Measurements from ENCODE around the gene REEP3. TPM values are rescaled to one million over a fixed set of nuclear protein-coding genes. Genes with fewer than 3 reads are reported as not detected.
"Not testable (repeated sequence)": the region's sequence is repeated elsewhere in the genome, so short reads cannot be mapped to it uniquely, and the experiment has no call there.

REEP3 gene
- total and polyA plus RNA-seq, 2 donors (not counting 1 experiment from before 2014, with no cell fraction given), result 67.5 to 86.6 TPM

DNA sequence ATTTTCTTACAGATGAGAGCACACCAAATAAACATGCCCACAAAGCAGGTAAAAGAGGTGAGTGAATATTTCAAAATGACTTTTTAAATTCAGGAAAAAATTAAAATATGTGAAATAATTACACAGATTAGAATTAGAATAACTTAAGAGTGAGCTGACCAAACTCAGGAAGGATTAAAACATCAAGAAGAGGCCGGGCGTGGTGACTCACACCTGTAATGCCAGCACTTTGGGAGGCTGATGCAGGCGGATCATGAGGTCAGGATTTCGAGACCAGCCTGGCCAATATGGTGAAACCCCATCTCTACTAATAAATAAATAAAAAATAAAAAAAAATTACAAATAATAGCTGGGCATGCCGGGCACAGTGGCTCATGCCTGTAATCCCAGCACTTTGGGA lies 140.1 kb downstream of the REEP3 start:
- no peaks in the 10 kb centered on the region for H4K20me1 ChIP-seq (ENCODE audit: control insufficient read depth, extremely low read depth, insufficient read depth, low read length)
- H2AFZ ChIP-seq (ENCODE audit: low read length), result no peak overlapping the region
- H3K4me1 ChIP-seq (ENCODE audit: control insufficient read depth, extremely low read depth, insufficient read depth, low read length), result peaks cover 4% of the 10 kb centered on the region
- TF ChIP-seq EZH2 (IDR thresholded peaks at IDR 0.05; ENCODE audit: low read length, missing control alignments), result no peak
- no peak overlapping the region for H3K4me2 ChIP-seq (ENCODE audit: extremely low read depth, insufficient read depth, low read length)
- no peaks in the 10 kb centered on the region for H3K9me3 ChIP-seq (ENCODE audit: control insufficient read depth, insufficient read depth, low read depth, low read length)
- H3K27ac ChIP-seq (ENCODE audit: insufficient read depth, low read length), result no peak overlapping the region
- no peaks in the 10 kb centered on the region for H3K36me3 ChIP-seq (ENCODE audit: control insufficient read depth, insufficient read depth, low read length)
- H3K4me3 ChIP-seq (replicated peaks in 1 of 4; ENCODE audit: control extremely low read depth in 1 of 4, insufficient read depth in 1 of 4, low read depth in 3 of 4, low read length in 4 of 4), result no peak overlapping the region
- H3K9ac ChIP-seq (ENCODE audit: insufficient read depth, low read length), result no peak overlapping the region
- no peaks in the 10 kb centered on the region for H3K79me2 ChIP-seq (ENCODE audit: control insufficient read depth, insufficient read depth, low read length)
- no peak for DNase-seq (ENCODE audit: low read depth in 2 of 2)
- H3K27me3 ChIP-seq (ENCODE audit: control insufficient read depth, insufficient read depth, low read length), result no peaks in the 10 kb centered on the region

DNA sequence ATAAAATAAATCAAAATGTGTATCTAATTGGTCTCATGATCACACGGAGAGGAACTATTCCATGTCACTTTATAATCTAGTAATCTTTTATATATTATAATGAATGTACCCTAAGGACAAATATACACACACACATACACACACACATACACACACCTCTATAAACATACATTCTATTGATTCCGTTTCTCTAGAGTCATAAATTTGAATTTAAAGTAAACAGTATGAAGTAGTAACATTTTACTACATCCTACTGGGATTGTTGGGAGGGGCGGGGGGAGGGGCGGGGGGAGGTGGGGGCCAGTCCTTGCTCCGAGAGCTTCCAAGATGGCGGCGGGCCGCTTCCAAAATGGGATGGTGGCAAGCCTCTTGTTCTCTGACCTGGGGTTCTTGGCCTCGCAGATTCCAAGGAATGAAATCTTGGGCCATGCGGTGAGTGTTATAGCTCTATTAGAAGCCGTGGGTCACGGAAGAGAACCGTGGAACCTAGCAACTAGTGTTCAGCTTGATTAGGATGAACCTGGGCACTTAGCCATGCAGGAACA lies 143.2 kb downstream of the REEP3 start:
- no peak for DNase-seq (ENCODE audit: low read depth in 2 of 2)
- Histone ChIP-seq H4K20me1 (ENCODE audit: control insufficient read depth, extremely low read depth, insufficient read depth, low read length) (no peaks in the 10 kb centered on the region), H3K79me2 (ENCODE audit: control insufficient read depth, insufficient read depth, low read length) (no peaks in the 10 kb centered on the region), H3K9me3 (ENCODE audit: control insufficient read depth, insufficient read depth, low read depth, low read length) (no peaks in the 10 kb centered on the region), H3K36me3 (ENCODE audit: control insufficient read depth, insufficient read depth, low read length) (no peaks in the 10 kb centered on the region), H3K4me2 (ENCODE audit: extremely low read depth, insufficient read depth, low read length) (no peak overlapping the region), H3K27ac (ENCODE audit: insufficient read depth, low read length) (no peak overlapping the region), H3K4me3 (replicated peaks in 1 of 4; ENCODE audit: control extremely low read depth in 1 of 4, insufficient read depth in 1 of 4, low read depth in 3 of 4, low read length in 4 of 4) (no peak overlapping the region), H3K9ac (ENCODE audit: insufficient read depth, low read length) (no peak overlapping the region), H2AFZ (ENCODE audit: low read length) (no peak overlapping the region), H3K27me3 (ENCODE audit: control insufficient read depth, insufficient read depth, low read length) (no peaks in the 10 kb centered on the region), H3K4me1 (ENCODE audit: control insufficient read depth, extremely low read depth, insufficient read depth, low read length) (peaks cover 8% of the 10 kb centered on the region)
- TF ChIP-seq EZH2 (IDR thresholded peaks at IDR 0.05; ENCODE audit: low read length, missing control alignments), result no peak
- TF ChIP-seq, protein P1, sequence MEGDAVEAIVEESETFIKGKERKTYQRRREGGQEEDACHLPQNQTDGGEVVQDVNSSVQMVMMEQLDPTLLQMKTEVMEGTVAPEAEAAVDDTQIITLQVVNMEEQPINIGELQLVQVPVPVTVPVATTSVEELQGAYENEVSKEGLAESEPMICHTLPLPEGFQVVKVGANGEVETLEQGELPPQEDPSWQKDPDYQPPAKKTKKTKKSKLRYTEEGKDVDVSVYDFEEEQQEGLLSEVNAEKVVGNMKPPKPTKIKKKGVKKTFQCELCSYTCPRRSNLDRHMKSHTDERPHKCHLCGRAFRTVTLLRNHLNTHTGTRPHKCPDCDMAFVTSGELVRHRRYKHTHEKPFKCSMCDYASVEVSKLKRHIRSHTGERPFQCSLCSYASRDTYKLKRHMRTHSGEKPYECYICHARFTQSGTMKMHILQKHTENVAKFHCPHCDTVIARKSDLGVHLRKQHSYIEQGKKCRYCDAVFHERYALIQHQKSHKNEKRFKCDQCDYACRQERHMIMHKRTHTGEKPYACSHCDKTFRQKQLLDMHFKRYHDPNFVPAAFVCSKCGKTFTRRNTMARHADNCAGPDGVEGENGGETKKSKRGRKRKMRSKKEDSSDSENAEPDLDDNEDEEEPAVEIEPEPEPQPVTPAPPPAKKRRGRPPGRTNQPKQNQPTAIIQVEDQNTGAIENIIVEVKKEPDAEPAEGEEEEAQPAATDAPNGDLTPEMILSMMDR (conservative IDR thresholded peaks at IDR 0.05 in 1 of 2, IDR thresholded peaks at IDR 0.05 in 1 of 2; ENCODE audit: low read depth in 1 of 2, low read length in 2 of 2), result no peak

DNA sequence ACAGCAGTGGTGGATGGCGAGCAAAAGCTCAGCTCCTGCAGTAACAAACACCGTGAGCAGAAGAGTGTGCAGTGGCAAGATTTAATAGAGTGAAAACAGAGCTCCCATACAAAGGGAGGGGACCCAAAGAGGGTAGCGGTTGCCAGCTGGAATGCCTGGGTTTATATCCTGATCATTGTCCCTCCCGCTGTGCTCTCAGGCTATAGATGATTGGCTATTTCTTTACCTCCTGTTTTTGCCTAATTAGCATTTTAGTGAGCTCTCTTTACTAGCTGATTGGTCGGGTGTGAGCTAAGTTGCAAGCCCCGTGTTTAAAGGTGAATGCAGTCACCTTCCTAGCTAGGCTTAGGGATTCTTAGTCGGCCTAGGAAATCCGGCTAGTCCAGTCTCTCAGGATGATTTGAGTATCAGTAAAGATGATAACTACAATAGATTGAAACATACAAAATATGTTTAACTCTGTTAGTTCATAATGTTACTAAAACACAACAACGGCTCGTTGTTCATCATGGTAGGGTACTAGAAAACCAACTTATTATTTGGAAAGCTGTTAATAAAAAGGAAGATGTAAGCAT lies 143.9 kb downstream of the REEP3 start:
- H2AFZ ChIP-seq (ENCODE audit: low read length); H3K27me3 ChIP-seq (ENCODE audit: control insufficient read depth, insufficient read depth, low read length); H3K27ac ChIP-seq (ENCODE audit: insufficient read depth, low read length); DNase-seq (ENCODE audit: low read depth in 2 of 2); H4K20me1 ChIP-seq (ENCODE audit: control insufficient read depth, extremely low read depth, insufficient read depth, low read length); H3K9ac ChIP-seq (ENCODE audit: insufficient read depth, low read length); H3K4me3 ChIP-seq (replicated peaks in 1 of 4; ENCODE audit: control extremely low read depth in 1 of 4, insufficient read depth in 1 of 4, low read depth in 3 of 4, low read length in 4 of 4); H3K79me2 ChIP-seq (ENCODE audit: control insufficient read depth, insufficient read depth, low read length); H3K4me1 ChIP-seq (ENCODE audit: control insufficient read depth, extremely low read depth, insufficient read depth, low read length); H3K36me3 ChIP-seq (ENCODE audit: control insufficient read depth, insufficient read depth, low read length); H3K9me3 ChIP-seq (ENCODE audit: control insufficient read depth, insufficient read depth, low read depth, low read length); H3K4me2 ChIP-seq (ENCODE audit: extremely low read depth, insufficient read depth, low read length): not testable (repeated sequence)

DNA sequence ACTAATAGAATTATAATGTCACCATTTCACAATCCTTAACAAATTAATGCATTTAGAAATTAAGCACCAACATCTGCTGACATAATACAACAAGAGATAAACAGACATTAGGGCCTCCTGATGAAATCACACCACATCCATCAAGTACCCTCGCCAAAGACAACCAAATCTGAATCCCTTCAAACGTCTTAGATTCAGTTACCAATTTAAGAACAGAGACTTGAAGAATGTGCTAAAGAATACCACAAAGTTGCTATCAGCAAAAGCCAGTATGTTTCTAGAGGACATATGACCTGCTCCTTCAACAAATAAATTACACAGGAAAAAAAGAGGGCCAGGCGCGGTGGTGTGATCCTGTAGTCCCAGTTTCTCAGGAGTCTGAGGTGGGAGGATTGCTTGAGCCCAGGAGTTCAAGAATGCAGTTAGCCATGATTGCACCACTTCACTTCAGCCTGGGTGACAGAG lies 144.5 kb downstream of the REEP3 start:
- Histone ChIP-seq H2AFZ (ENCODE audit: low read length) (no peak overlapping the region), H3K27ac (ENCODE audit: insufficient read depth, low read length) (no peak overlapping the region), H4K20me1 (ENCODE audit: control insufficient read depth, extremely low read depth, insufficient read depth, low read length) (no peaks in the 10 kb centered on the region), H3K9me3 (ENCODE audit: control insufficient read depth, insufficient read depth, low read depth, low read length) (no peaks in the 10 kb centered on the region), H3K27me3 (ENCODE audit: control insufficient read depth, insufficient read depth, low read length) (no peaks in the 10 kb centered on the region), H3K4me1 (ENCODE audit: control insufficient read depth, extremely low read depth, insufficient read depth, low read length) (peaks cover 8% of the 10 kb centered on the region), H3K4me2 (ENCODE audit: extremely low read depth, insufficient read depth, low read length) (no peak overlapping the region), H3K4me3 (replicated peaks in 1 of 4; ENCODE audit: control extremely low read depth in 1 of 4, insufficient read depth in 1 of 4, low read depth in 3 of 4, low read length in 4 of 4) (no peak overlapping the region), H3K79me2 (ENCODE audit: control insufficient read depth, insufficient read depth, low read length) (no peaks in the 10 kb centered on the region), H3K36me3 (ENCODE audit: control insufficient read depth, insufficient read depth, low read length) (no peaks in the 10 kb centered on the region), H3K9ac (ENCODE audit: insufficient read depth, low read length) (no peak overlapping the region)
- DNase-seq (ENCODE audit: low read depth in 2 of 2), result peak; percentile 71 to 82
- TF ChIP-seq, protein P1 (conservative IDR thresholded peaks at IDR 0.05 in 1 of 2, IDR thresholded peaks at IDR 0.05 in 1 of 2; ENCODE audit: low read depth in 1 of 2, low read length in 2 of 2), result no peak
- no peak for TF ChIP-seq EZH2 (IDR thresholded peaks at IDR 0.05; ENCODE audit: low read length, missing control alignments)

Measured in fibroblast of lung (primary cell).